Endothelial cell of umbilical vein (primary cell): ENCODE measurements around the gene CCDC197. TPM values are rescaled to one million over a fixed set of nuclear protein-coding genes. Genes with fewer than 3 reads are reported as not detected.

Experiments
- BruUV-seq: library from RNA; stranded (reverse); fragments of 400-500 nt; replicated peaks from 2 replicates; lab custom pipeline; 2021; lab: Mats Ljungman, UMichigan
- CTCF ChIA-PET: fragments of 300-600, 350-600 bp; sonication (Branson Sonifier 250); formaldehyde crosslinking; loops from one replicate; lab custom pipeline; 2021; ENCODE audit warnings: antibody characterized with exemption, inconsistent platforms; lab: Charles Lee
- POLR2A ChIA-PET: fragments of 300-600, 350-600 bp; sonication (Branson Sonifier 250); formaldehyde crosslinking; loops from one replicate; lab custom pipeline; 2021; ENCODE audit warnings: antibody characterized with exemption, inconsistent platforms; lab: Charles Lee
- DNase-seq: peaks from one replicate; pipeline ENCODE4 v3.0.0-alpha.2; 2011; ENCODE audit warnings: low read depth, low spot score
- FAIRE-seq: peaks from 2 replicates; lab custom pipeline; 2011; peaks lifted over from hg19 to GRCh38; lab: Jason Lieb, UNC
- H2AFZ ChIP-seq: 2 replicates; pipeline ENCODE4 v1.6.0; 2012; ENCODE audit warnings: low read depth, low read length, control low read depth, inconsistent platforms
- H3K27ac ChIP-seq: 2 replicates; pipeline ENCODE4 v1.5.1; 2011; ENCODE audit warnings: low read depth, mild to moderate bottlenecking, control low read depth, low read length, moderate library complexity; ENCODE audit not compliant: insufficient read depth
- H3K27me3 ChIP-seq, 2 experiments: 2 replicates each; pipeline versions ENCODE4 v1.6.0 to v1.6.1; 2011; ENCODE audit warnings: low read length in 2 of 2, mixed read lengths in 1 of 2; ENCODE audit not compliant: control insufficient read depth in 2 of 2, insufficient read depth in 2 of 2
- H3K36me3 ChIP-seq, 2 experiments: 2 replicates in 1 of 2; 3 replicates in 1 of 2; pipeline ENCODE4 v1.5.1; 2011; ENCODE audit warnings: low read length in 2 of 2, mild to moderate bottlenecking in 1 of 2, moderate library complexity in 1 of 2; ENCODE audit not compliant: control insufficient read depth in 2 of 2, insufficient read depth in 2 of 2; ENCODE audit errors: extremely low read depth in 1 of 2
- H3K4me1 ChIP-seq: 3 replicates; pipeline ENCODE4 v1.5.1; 2011; ENCODE audit warnings: mild to moderate bottlenecking, low read length; ENCODE audit not compliant: control insufficient read depth, insufficient read depth; ENCODE audit errors: extremely low read depth
- H3K4me2 ChIP-seq: 2 replicates; pipeline ENCODE4 v1.6.1; 2011; ENCODE audit warnings: low read length, control low read depth, mixed read lengths; ENCODE audit not compliant: insufficient read depth
- H3K4me3 ChIP-seq, 3 experiments: fragments of 200-600 bp in 1 of 3; sonication (generic), shearing (Covaris generic) in 1 of 3; replicated peaks in 1 of 3; 2 replicates each; pipeline ENCODE4 v1.5.1; 2011 to 2016; ENCODE audit warnings: control low read depth in 3 of 3, low read length in 3 of 3, mild to moderate bottlenecking in 2 of 3, inconsistent platforms in 1 of 3, low read depth in 1 of 3, moderate library complexity in 1 of 3; ENCODE audit not compliant: insufficient read depth in 1 of 3
- H3K79me2 ChIP-seq: 2 replicates; pipeline ENCODE4 v1.6.0; 2012; ENCODE audit warnings: low read length, inconsistent platforms; ENCODE audit not compliant: control insufficient read depth, insufficient read depth
- H3K9ac ChIP-seq: replicated peaks from 2 replicates; pipeline ENCODE3; 2011; ENCODE audit warnings: low read length, control low read depth; ENCODE audit not compliant: insufficient read depth; ENCODE audit errors: extremely low read depth
- H3K9me1 ChIP-seq: replicated peaks from 3 replicates; pipeline ENCODE4 v1.6.0; 2011; ENCODE audit warnings: mild to moderate bottlenecking, low read length; ENCODE audit not compliant: control insufficient read depth, insufficient read depth; ENCODE audit errors: extremely low read depth
- H3K9me3 ChIP-seq: replicated peaks from 2 replicates; pipeline ENCODE4 v1.5.1; 2012; ENCODE audit warnings: low read length, inconsistent platforms; ENCODE audit not compliant: control insufficient read depth, insufficient read depth
- H4K20me1 ChIP-seq: replicated peaks from 2 replicates; pipeline ENCODE3; 2011; ENCODE audit warnings: mild to moderate bottlenecking, low read length; ENCODE audit not compliant: control insufficient read depth, insufficient read depth; ENCODE audit errors: extremely low read depth
- EZH2 ChIP-seq: IDR thresholded peaks from 2 replicates; pipeline ENCODE4 v1.6.1; 2012; ENCODE audit warnings: borderline replicate concordance, low read depth, mild to moderate bottlenecking, moderate library complexity, low read length, inconsistent platforms; ENCODE audit not compliant: severe bottlenecking
- FOS ChIP-seq: IDR thresholded peaks from 2 replicates; pipeline ENCODE4 v1.6.1; 2011; ENCODE audit warnings: mild to moderate bottlenecking, low read length, moderate library complexity, borderline replicate concordance; ENCODE audit not compliant: insufficient read depth
- GATA2 ChIP-seq: IDR thresholded peaks from 2 replicates; pipeline ENCODE4 v1.7.0; 2011; ENCODE audit warnings: low read depth, mild to moderate bottlenecking, moderate library complexity, mixed read lengths, low read length; ENCODE audit not compliant: insufficient read length, insufficient read depth
- JUN ChIP-seq: IDR thresholded peaks from 2 replicates; pipeline ENCODE4 v1.6.1; 2011; ENCODE audit warnings: borderline replicate concordance, low read depth; ENCODE audit not compliant: insufficient read length, insufficient read depth
- MAX ChIP-seq: IDR thresholded peaks from 2 replicates; pipeline ENCODE4 v1.6.1; 2011; ENCODE audit not compliant: insufficient read depth, insufficient read length
- MYC ChIP-seq: IDR thresholded peaks from one replicate; pipeline ENCODE4 v1.6.1; 2011; ENCODE audit warnings: mild to moderate bottlenecking, low read depth, low read length
- POLR2A ChIP-seq: IDR thresholded peaks from 2 replicates; pipeline ENCODE4 v1.6.1; 2012; ENCODE audit warnings: low read depth, mild to moderate bottlenecking, control low read depth, low read length
- POLR2AphosphoS5 ChIP-seq: IDR thresholded peaks from 2 replicates; pipeline ENCODE4 v1.6.1; 2012; ENCODE audit warnings: low read depth, mild to moderate bottlenecking, control low read depth, low read length, moderate library complexity; ENCODE audit not compliant: insufficient read depth
- dilution Hi-C: fragments of 300-500 bp; cut with MboI; formaldehyde crosslinking; loops from one replicate; pipeline ENCODE4 v1.15.0; 2019; ENCODE audit warnings: low sequenced_read_pairs; ENCODE audit not compliant: extremely low pct_ligation_motif_present
- intact Hi-C: fragments of 100-400 bp; cut with micrococcal nuclease; formaldehyde crosslinking; loops from one replicate; pipeline ENCODE4 v1.10.0; 2022
- polyA plus RNA-seq, 4 experiments: library from polyadenylated mRNA; depleted of rRNA in 3 of 4; stranded (reverse) in 3 of 4; unstranded in 1 of 4; fragments of >200 nt; gene quantifications; 2 replicates each; pipeline versions ENCODE4 v1.2.1 to v1.2.3, GENCODE V29; 2011 to 2012; ENCODE audit warnings: missing spikeins in 1 of 4
- total RNA-seq: library from RNA; stranded (reverse); gene quantifications from 2 replicates; pipeline ENCODE4 v1.2.3, GENCODE V29; 2021
- TF ChIP-seq, protein P1 (sequence below), 2 donors: IDR thresholded peaks; 1 replicate in 1 of 2; 2 replicates in 1 of 2; pipeline ENCODE4 v1.5.1; 2011; ENCODE audit warnings: low read length in 2 of 2, mild to moderate bottlenecking in 2 of 2, moderate library complexity in 2 of 2, control low read depth in 1 of 2, inconsistent platforms in 1 of 2, low read depth in 1 of 2; ENCODE audit not compliant: insufficient read depth in 1 of 2; ENCODE audit errors: extremely low read depth in 1 of 2

Gene CCDC197
- total and polyA plus RNA-seq, 2 donors (not counting 3 experiments of a cell fraction or from before 2014, with no cell fraction given): not detected

DNA sequence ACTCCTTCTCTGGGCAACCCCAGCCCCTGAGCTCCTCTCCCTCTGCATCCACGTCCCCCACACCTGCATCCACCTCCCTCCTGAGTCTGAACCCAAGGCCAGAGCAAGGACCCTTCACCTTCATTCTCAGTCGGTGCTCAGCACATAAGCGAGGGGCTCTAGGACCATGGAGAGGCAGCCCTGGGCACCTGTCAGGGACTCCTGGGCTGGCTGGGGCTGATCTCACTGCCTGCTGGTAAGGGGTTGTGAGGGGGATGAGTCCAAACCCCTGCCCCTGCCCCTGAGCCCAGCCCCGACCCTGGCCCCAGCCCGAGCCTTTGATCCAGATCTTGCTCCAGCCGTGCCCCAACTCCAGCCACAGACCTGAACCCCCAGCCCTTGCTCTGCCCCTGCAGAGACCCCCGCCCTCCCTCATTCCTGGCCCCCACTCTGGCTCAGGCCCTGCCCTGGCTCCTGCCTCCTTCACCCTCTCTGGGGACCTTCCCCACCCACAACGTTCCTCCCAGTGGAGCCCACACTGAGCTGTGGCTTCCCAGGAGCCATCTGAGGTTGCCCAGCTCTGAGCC lies 888 bp upstream of the CCDC197 start:
- dilution Hi-C loops: no loop called here
- CTCF ChIA-PET: interaction anchor here (12.5 kb wide), 1 partner anchor 57 kb away, joined by 368 read pairs; no protein-coding TSS in a partner anchor
- Histone ChIP-seq H3K4me1 (no peaks in the 10 kb centered on the region), H3K9me1 (no peaks in the 10 kb centered on the region), H3K79me2 (no peaks in the 10 kb centered on the region), H3K9ac (no peak overlapping the region), H3K4me2 (no peak overlapping the region), H2AFZ (no peak overlapping the region), H3K27ac (no peak overlapping the region), H4K20me1 (no peaks in the 10 kb centered on the region), H3K9me3 (no peaks in the 10 kb centered on the region), H3K36me3 (no peaks in the 10 kb centered on the region), H3K4me3 (no peak overlapping the region), H3K27me3 (no peaks in the 10 kb centered on the region)
- intact Hi-C loops: no loop called here
- DNase-seq (no peak), FAIRE-seq (no peak)
- no TSS peak for BruUV-seq
- TF ChIP-seq FOS: no peak
- no peak for TF ChIP-seq JUN
- TF ChIP-seq MAX: no peak
- TF ChIP-seq, protein P1, sequence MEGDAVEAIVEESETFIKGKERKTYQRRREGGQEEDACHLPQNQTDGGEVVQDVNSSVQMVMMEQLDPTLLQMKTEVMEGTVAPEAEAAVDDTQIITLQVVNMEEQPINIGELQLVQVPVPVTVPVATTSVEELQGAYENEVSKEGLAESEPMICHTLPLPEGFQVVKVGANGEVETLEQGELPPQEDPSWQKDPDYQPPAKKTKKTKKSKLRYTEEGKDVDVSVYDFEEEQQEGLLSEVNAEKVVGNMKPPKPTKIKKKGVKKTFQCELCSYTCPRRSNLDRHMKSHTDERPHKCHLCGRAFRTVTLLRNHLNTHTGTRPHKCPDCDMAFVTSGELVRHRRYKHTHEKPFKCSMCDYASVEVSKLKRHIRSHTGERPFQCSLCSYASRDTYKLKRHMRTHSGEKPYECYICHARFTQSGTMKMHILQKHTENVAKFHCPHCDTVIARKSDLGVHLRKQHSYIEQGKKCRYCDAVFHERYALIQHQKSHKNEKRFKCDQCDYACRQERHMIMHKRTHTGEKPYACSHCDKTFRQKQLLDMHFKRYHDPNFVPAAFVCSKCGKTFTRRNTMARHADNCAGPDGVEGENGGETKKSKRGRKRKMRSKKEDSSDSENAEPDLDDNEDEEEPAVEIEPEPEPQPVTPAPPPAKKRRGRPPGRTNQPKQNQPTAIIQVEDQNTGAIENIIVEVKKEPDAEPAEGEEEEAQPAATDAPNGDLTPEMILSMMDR (IDR thresholded peaks at IDR 0.05; ENCODE audit: extremely low read depth in 1 of 2, insufficient read depth in 1 of 2, low read depth in 1 of 2, low read length in 2 of 2): no peak
- TF ChIP-seq MYC: no peak
- TF ChIP-seq POLR2A: no peak
- no peak for TF ChIP-seq EZH2
- TF ChIP-seq POLR2AphosphoS5: no peak
- TF ChIP-seq GATA2: no peak
- POLR2A ChIA-PET: no interaction called here
